AG09319 (cell line): ENCODE results near the gene SLC32A1.

Source experiments
- DNase-seq: peaks from one replicate; pipeline ENCODE4 v3.0.0-alpha.2; 2010; ENCODE audit warnings: low read depth; ENCODE audit errors: extremely low read depth
- CTCF ChIP-seq: IDR thresholded peaks from 2 replicates; pipeline ENCODE4 v1.5.1; 2011; ENCODE audit warnings: low read depth, mild to moderate bottlenecking, inconsistent platforms, low read length, moderate library complexity

Gene SLC32A1

GRCh38 chr20:38723848-38724625, at the start of gene SLC32A1:
Gene SLC32A1 (plus strand): TSS chr20:38724486. CDS start chr20:38724725, 239 bp downstream.
- TF ChIP-seq CTCF: no peak
- no peak for DNase-seq

GRCh38 chr20:38674765-38675133, 49.5 kb upstream of the SLC32A1 start:
- no peak for TF ChIP-seq CTCF
- DNase-seq: no peak

GRCh38 chr20:38676576-38676975, 47.7 kb upstream of the SLC32A1 start:
- no peak for DNase-seq
- no peak for TF ChIP-seq CTCF

- no peak for DNase-seq
- TF ChIP-seq CTCF: no peak
These were observed 43.6 kb upstream of the SLC32A1 start for GRCh38 chr20:38680500-38681306.

- no peak for TF ChIP-seq CTCF
- no peak for DNase-seq
These were observed 39.0 kb upstream of the SLC32A1 start for GRCh38 chr20:38685271-38685670.

- no peak for TF ChIP-seq CTCF
- DNase-seq: no peak
These were observed 38.3 kb upstream of the SLC32A1 start for GRCh38 chr20:38685853-38686473.
